ENCODE measurements around the gene KCNH1. TPM values are rescaled to one million over a fixed set of nuclear protein-coding genes. Genes with fewer than 3 reads are reported as not detected.

KCNH1 gene
- total and polyA plus RNA-seq, 4 donors, result 0.02 to 0.31 TPM; not detected in 2

DNA sequence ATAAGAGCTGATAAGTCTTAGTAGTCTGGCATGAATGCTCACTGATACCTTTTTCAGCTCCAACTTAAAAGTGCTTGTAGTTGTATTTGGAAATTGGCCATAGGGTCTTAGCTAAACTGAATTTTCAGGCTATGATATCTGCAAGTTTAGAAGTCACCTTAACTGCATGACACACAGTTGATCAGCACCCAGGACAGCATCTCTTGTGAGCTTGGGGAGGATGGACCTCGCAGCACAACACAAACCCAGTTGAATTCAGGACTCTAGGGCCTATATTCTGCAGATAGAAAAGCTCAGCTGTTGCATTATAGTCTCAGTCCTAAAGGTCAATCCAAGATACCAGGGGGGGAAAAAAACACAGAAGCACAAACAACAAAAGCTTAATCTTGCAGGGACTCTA, 394.3 kb downstream of the KCNH1 start:
- H3K9ac ChIP-seq (ENCODE audit: insufficient read depth in 1 of 2, low read length in 2 of 2), result no peak overlapping the region
- H3K27ac ChIP-seq (ENCODE audit: low read depth in 1 of 2, low read length in 1 of 2), result no peak overlapping the region
- peak in 1 of 3 donors; percentile 18 for DNase-seq
- no peaks in the 10 kb centered on the region for H3K4me1 ChIP-seq (ENCODE audit: control insufficient read depth in 5 of 5, insufficient read depth in 5 of 5, low read length in 5 of 5)
- no peaks in the 10 kb centered on the region for H3K36me3 ChIP-seq (ENCODE audit: control insufficient read depth in 4 of 4, insufficient read depth in 4 of 4, low read length in 4 of 4)
- TF ChIP-seq, protein P1, sequence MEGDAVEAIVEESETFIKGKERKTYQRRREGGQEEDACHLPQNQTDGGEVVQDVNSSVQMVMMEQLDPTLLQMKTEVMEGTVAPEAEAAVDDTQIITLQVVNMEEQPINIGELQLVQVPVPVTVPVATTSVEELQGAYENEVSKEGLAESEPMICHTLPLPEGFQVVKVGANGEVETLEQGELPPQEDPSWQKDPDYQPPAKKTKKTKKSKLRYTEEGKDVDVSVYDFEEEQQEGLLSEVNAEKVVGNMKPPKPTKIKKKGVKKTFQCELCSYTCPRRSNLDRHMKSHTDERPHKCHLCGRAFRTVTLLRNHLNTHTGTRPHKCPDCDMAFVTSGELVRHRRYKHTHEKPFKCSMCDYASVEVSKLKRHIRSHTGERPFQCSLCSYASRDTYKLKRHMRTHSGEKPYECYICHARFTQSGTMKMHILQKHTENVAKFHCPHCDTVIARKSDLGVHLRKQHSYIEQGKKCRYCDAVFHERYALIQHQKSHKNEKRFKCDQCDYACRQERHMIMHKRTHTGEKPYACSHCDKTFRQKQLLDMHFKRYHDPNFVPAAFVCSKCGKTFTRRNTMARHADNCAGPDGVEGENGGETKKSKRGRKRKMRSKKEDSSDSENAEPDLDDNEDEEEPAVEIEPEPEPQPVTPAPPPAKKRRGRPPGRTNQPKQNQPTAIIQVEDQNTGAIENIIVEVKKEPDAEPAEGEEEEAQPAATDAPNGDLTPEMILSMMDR (IDR thresholded peaks at IDR 0.05; ENCODE audit: control extremely low read depth, extremely low read depth), result no peak
- no peak overlapping the region for H3K4me3 ChIP-seq
- ATAC-seq (ENCODE audit: insufficient read depth, low FRiP score), result no peak
- H3K27me3 ChIP-seq (ENCODE audit: control insufficient read depth in 3 of 3, insufficient read depth in 3 of 3, low read length in 2 of 3), result peaks cover 0 to 2% (median 0%) of the 10 kb centered on the region in 3 donors
- WGBS, 2 donors, result 49 to 64% methylated on average over 1 of the region's 1 CpG
- H3K9me3 ChIP-seq (ENCODE audit: control insufficient read depth in 4 of 4, insufficient read depth in 3 of 4, low read length in 3 of 4), result no peaks in the 10 kb centered on the region

DNA sequence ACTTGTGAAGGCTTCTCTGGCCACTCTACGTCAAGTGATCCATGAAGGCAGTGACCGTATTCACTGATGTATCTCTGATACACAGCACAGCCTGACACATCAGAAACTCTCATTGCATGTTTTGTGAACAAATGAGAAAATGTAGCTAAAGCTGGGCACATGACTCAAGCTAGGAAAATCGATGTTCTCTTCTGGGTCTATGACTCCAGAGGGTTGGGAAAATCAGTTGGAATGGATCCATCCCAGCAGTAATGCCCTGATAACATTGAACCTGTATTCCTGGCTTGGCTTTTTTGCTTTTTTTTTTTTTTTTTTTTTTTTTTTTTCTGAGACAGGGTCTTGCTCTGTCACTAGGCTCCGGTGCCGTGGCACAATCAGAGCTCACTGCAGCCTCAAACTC, 395.7 kb downstream of the KCNH1 start:
- WGBS, 2 donors, result 89 to 92% methylated on average over 5 of the region's 5 CpGs
- H3K27me3 ChIP-seq (ENCODE audit: control insufficient read depth in 3 of 3, insufficient read depth in 3 of 3, low read length in 2 of 3), result peaks cover 0 to 2% (median 0%) of the 10 kb centered on the region in 3 donors

DNA sequence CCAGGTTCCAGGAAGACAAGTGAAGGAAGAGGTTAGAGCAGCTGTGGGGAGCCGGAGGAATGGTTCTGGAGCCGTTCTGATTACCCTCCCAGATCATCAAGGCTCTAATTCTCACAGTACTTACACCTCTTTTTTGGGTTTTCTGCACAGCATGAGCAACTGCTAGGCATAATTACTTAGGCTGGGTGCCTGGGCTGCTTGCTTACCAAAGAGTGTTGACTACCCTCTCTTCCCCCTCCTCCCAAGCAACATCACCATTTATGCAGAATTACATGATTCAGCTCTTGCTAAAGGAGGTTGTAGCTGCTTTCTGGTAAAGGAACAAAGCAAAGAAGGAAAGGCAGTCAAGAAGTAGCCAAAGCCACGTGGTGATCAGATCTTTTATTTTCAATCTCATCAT, 397.2 kb downstream of the KCNH1 start:
- DNase-seq, result no peak
- Histone ChIP-seq H3K9ac (ENCODE audit: insufficient read depth in 1 of 2, low read length in 2 of 2) (no peak overlapping the region), H3K27ac (ENCODE audit: low read depth in 1 of 2, low read length in 1 of 2) (no peak overlapping the region), H3K4me3 (no peak overlapping the region), H3K36me3 (ENCODE audit: control insufficient read depth in 4 of 4, insufficient read depth in 4 of 4, low read length in 4 of 4) (no peaks in the 10 kb centered on the region), H3K9me3 (ENCODE audit: control insufficient read depth in 4 of 4, insufficient read depth in 3 of 4, low read length in 3 of 4) (peaks cover 0 to 2% (median 0%) of the 10 kb centered on the region in 4 donors), H3K4me1 (ENCODE audit: control insufficient read depth in 5 of 5, insufficient read depth in 5 of 5, low read length in 5 of 5) (no peaks in the 10 kb centered on the region), H3K27me3 (ENCODE audit: control insufficient read depth in 3 of 3, insufficient read depth in 3 of 3, low read length in 2 of 3) (peaks cover 0 to 2% (median 0%) of the 10 kb centered on the region in 3 donors)
- WGBS, 2 donors, result 57 to 59% methylated on average over 3 of the region's 3 CpGs
- ATAC-seq (ENCODE audit: insufficient read depth, low FRiP score), result no peak
- TF ChIP-seq, protein P1 (IDR thresholded peaks at IDR 0.05; ENCODE audit: control extremely low read depth, extremely low read depth), result no peak

More for the DNA sequence above, 395.7 kb downstream of the KCNH1 start:
- Histone ChIP-seq H3K9ac (ENCODE audit: insufficient read depth in 1 of 2, low read length in 2 of 2) (no peak overlapping the region), H3K27ac (ENCODE audit: low read depth in 1 of 2, low read length in 1 of 2) (no peak overlapping the region), H3K4me1 (ENCODE audit: control insufficient read depth in 5 of 5, insufficient read depth in 5 of 5, low read length in 5 of 5) (no peaks in the 10 kb centered on the region), H3K4me3 (no peak overlapping the region), H3K9me3 (ENCODE audit: control insufficient read depth in 4 of 4, insufficient read depth in 3 of 4, low read length in 3 of 4) (peaks cover 0 to 2% (median 0%) of the 10 kb centered on the region in 4 donors), H3K36me3 (ENCODE audit: control insufficient read depth in 4 of 4, insufficient read depth in 4 of 4, low read length in 4 of 4) (no peaks in the 10 kb centered on the region)
- no peak for DNase-seq
- TF ChIP-seq, protein P1 (IDR thresholded peaks at IDR 0.05; ENCODE audit: control extremely low read depth, extremely low read depth), result no peak
- no peak for ATAC-seq (ENCODE audit: insufficient read depth, low FRiP score)

DNA sequence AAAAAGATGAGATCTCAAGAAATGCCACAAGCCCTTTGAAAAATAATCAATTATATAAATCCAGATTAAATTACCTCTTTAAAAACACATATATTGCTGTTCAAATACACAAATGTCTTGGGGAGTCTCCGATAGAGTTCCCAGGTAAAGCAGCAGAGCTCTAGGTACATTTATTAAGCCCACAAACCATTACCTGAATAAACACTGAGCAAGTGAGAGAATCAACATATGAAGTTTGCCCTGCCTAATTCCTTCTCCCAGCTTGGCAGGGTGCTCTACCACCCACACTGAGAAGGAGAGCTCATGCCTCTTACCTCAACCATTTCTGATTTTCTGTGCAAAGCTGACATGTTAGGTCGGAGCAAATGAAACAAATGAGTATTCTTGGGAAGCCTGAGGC, 402.4 kb downstream of the KCNH1 start:
- 74 to 87% methylated on average over 2 of the region's 2 CpGs for WGBS, 2 donors
- no peaks in the 10 kb centered on the region for H3K4me1 ChIP-seq (ENCODE audit: control insufficient read depth in 5 of 5, insufficient read depth in 5 of 5, low read length in 5 of 5)
- TF ChIP-seq, protein P1 (IDR thresholded peaks at IDR 0.05; ENCODE audit: control extremely low read depth, extremely low read depth), result no peak
- H3K27me3 ChIP-seq (ENCODE audit: control insufficient read depth in 3 of 3, insufficient read depth in 3 of 3, low read length in 2 of 3), result peaks cover 0 to 2% (median 2%) of the 10 kb centered on the region in 3 donors
- no peaks in the 10 kb centered on the region for H3K36me3 ChIP-seq (ENCODE audit: control insufficient read depth in 4 of 4, insufficient read depth in 4 of 4, low read length in 4 of 4)
- peaks cover 0 to 2% (median 0%) of the 10 kb centered on the region in 4 donors for H3K9me3 ChIP-seq (ENCODE audit: control insufficient read depth in 4 of 4, insufficient read depth in 3 of 4, low read length in 3 of 4)
- ATAC-seq (ENCODE audit: insufficient read depth, low FRiP score) (no peak), DNase-seq (no peak)
- no peak overlapping the region for H3K27ac ChIP-seq (ENCODE audit: low read depth in 1 of 2, low read length in 1 of 2)
- H3K4me3 ChIP-seq, result no peak overlapping the region
- no peak overlapping the region for H3K9ac ChIP-seq (ENCODE audit: insufficient read depth in 1 of 2, low read length in 2 of 2)

Data from lung (tissue), 12 donors.